RWPE1 (cell line): ENCODE measurements around the gene VEGFA.
"Not testable (repeated sequence)": the region's sequence is repeated elsewhere in the genome, so short reads cannot be mapped to it uniquely, and the experiment has no call there.

Source experiments
- CTCF ChIA-PET: fragments of 350-600 bp; sonication (Branson Sonifier 250); formaldehyde crosslinking; extraction: SDS; loops from one replicate; lab custom pipeline; 2021; lab: Yijun Ruan, JAX
- POLR2A ChIA-PET: fragments of 400-600 bp; formaldehyde crosslinking; extraction: SDS; loops from one replicate; lab custom pipeline; 2020; ENCODE audit warnings: antibody characterized with exemption; ENCODE audit not compliant: low non-redundant PET; lab: Yijun Ruan, JAX
- DNase-seq: peaks from one replicate; pipeline ENCODE4 v3.0.0; 2012; ENCODE audit warnings: low spot score
- H3K27ac ChIP-seq: fragments of 450-650 bp; 2 replicates; pipeline ENCODE4 v1.5.1; 2017
- TF ChIP-seq, protein P1 (sequence below): fragments of 450-650 bp; conservative IDR thresholded peaks from 2 replicates; pipeline ENCODE4 v1.5.1; 2017; ENCODE audit warnings: low read depth, mild to moderate bottlenecking

The VEGFA gene

DNA sequence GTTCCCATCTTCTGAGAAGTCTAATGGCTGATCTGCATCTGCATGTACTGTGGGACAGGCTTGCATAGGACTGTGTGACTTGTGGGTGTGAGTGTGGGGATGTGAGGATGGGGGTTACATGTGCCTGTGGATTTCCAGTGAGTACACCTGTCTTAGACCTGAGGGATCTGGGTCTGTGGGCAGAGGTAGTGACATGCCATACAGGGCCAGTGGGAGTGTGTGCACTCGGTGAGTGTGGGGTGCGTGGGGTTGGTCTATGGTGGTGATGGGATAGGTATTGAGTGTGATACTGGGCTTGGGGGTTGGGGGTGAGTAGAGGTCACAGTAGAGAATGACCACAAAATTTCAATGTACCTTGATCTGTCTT is 41.7 kb downstream of the VEGFA start:
- no peak overlapping the region for H3K27ac ChIP-seq
- CTCF ChIA-PET = no interaction called here

DNA sequence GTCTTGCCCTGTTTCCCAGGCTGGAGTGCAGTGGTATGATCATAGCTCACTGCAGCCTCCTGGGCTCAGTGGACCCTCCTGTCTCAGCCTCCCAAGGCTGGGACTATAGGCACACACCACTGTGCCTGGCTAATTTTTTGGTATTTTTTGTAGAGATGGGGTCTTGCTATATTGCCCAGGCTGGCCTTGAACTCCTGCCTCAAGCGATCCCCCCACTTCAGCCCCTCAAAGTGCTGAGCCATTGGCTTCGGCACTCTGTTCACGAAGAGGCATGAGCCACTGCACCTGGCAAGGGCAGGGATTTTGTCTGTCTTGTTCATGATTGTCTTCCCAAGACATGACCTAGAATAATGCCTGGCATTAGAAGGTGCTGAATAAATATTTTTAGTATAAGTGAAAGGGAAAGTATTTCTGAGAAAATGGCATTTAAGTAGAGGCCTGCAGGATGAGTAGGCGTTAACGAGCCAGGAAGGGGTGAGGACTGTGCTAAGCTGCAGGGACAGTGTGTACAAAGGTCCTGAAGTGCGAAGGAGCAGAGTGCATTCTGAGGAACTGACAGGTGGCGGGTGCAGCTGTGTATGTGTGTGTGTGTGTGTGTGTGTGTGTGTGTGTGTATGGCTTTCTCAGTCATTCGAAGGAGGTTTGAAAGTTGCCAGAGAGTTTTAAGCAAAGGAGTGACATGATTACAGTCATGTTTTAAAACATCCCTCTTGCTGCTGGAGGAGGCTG is 43.0 kb downstream of the VEGFA start:
- CTCF ChIA-PET = interaction anchor here (1.3 kb wide), 1 partner anchor 16 kb away, joined by 4 read pairs; no protein-coding TSS in a partner anchor
- no peak for DNase-seq
- POLR2A ChIA-PET = no interaction called here

More for the DNA sequence above, 41.7 kb downstream of the VEGFA start:
- POLR2A ChIA-PET = no interaction called here
- TF ChIP-seq, protein P1, sequence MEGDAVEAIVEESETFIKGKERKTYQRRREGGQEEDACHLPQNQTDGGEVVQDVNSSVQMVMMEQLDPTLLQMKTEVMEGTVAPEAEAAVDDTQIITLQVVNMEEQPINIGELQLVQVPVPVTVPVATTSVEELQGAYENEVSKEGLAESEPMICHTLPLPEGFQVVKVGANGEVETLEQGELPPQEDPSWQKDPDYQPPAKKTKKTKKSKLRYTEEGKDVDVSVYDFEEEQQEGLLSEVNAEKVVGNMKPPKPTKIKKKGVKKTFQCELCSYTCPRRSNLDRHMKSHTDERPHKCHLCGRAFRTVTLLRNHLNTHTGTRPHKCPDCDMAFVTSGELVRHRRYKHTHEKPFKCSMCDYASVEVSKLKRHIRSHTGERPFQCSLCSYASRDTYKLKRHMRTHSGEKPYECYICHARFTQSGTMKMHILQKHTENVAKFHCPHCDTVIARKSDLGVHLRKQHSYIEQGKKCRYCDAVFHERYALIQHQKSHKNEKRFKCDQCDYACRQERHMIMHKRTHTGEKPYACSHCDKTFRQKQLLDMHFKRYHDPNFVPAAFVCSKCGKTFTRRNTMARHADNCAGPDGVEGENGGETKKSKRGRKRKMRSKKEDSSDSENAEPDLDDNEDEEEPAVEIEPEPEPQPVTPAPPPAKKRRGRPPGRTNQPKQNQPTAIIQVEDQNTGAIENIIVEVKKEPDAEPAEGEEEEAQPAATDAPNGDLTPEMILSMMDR = no peak
- DNase-seq = no peak

DNA sequence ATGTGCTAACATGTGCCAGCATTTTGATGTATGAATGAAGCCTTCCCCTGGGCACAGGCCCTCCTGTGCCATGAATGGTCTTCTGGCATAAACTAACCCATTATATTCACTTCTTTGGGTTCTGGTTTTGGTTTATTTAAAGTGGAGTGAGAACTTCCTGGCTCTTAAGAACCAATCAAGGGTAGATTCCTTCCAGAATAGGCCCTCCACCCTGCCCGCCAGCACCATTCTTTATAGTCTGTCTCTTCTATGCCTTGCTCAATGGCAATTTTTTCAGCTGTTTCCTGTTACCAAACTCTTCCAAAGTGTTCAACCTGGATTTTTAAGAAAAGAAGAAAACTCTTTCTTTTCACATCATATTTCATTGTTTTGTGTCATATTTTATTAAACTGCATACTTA is 44.1 kb downstream of the VEGFA start:
- no peak for DNase-seq
- POLR2A ChIA-PET = no interaction called here
- H3K27ac ChIP-seq = no peak overlapping the region
- CTCF ChIA-PET = interaction anchor here (0.6 kb wide), 1 partner anchor 146 kb away, joined by 3 read pairs; no protein-coding TSS in a partner anchor
- TF ChIP-seq, protein P1 = no peak

More for the DNA sequence above, 43.0 kb downstream of the VEGFA start:
- TF ChIP-seq, protein P1 = no peak
- no peak overlapping the region for H3K27ac ChIP-seq

DNA sequence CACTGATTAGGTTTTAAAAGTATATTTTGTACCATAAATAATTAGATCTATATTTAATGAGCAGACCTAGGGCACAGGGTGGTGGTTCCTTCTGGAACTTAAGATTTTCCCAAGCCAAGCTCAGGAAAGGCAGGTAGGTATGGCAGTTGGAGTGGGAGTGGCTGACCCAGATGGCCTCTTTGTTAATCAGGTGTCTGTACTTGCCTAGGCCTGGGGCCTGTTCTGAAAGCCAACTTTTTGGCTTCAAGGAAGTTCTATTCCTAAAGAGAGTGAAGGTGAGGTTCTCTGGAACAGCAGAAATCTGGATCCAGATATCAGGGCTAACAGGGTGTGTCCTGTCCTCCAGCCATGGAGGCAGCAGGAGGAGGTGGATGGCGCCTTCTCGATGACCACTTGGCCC is 44.9 kb downstream of the VEGFA start:
- CTCF ChIA-PET = interaction anchor here (0.6 kb wide), 1 partner anchor 1951 kb away, joined by 4 read pairs; no protein-coding TSS in a partner anchor

DNA sequence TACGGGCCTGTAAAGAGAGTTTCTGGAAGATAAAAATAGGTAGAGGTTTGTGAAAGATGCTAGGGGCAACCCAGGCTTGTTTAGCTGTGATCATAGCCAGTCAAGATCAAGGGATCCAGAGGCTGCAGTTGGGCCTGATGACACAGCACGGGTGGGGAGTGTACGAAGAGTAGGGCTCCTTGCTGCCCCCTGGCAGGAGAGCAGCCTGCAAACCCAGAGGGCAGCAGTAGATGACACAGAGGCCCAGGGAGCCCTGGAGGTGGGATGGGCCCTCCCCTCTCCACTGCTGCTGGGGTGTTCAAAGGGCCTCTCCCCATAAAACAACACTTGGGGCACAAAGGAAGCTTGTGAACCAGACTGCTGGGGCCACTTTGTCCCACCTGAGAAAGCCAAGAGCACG is 47.2 kb downstream of the VEGFA start:
- no peak for DNase-seq
- TF ChIP-seq, protein P1 = no peak
- CTCF ChIA-PET = interaction anchor here (0.6 to 1.5 kb wide), 3 partner anchors 8 to 70 kb away, joined by 3 to 8 read pairs (median 4); partner anchors contain the start of gene VEGFA
- POLR2A ChIA-PET = no interaction called here
- no peak overlapping the region for H3K27ac ChIP-seq

More for the DNA sequence above, 44.9 kb downstream of the VEGFA start:
- no peak for DNase-seq
- 0 out of 2 replicates have a peak overlapping the region, but pooled peaks have one; percentile 18 for H3K27ac ChIP-seq
- TF ChIP-seq, protein P1 = no peak
- POLR2A ChIA-PET = no interaction called here

DNA sequence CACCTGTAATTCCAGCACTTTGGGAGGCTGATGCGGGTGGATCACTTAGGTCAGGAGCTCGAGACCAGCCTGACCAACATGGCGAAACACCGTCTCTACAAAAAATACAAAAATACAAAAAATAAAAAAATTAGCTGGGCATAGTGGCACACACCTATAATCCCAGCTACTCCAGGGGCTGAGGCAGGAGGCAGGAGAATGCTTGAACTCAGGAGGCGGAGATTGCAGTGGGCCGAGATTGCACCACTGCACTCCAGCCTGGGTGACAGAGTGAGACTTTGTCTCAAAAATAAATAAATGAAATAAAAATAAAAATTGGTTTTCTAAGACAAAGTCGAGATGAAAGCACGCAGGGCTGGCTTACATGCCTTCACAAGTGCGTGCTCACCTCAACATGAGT is 49.0 kb downstream of the VEGFA start:
- POLR2A ChIA-PET = interaction anchor here (0.7 kb wide), 1 partner anchor 315 kb away, joined by 5 read pairs; no protein-coding TSS in a partner anchor
- CTCF ChIA-PET = not testable (repeated sequence)

DNA sequence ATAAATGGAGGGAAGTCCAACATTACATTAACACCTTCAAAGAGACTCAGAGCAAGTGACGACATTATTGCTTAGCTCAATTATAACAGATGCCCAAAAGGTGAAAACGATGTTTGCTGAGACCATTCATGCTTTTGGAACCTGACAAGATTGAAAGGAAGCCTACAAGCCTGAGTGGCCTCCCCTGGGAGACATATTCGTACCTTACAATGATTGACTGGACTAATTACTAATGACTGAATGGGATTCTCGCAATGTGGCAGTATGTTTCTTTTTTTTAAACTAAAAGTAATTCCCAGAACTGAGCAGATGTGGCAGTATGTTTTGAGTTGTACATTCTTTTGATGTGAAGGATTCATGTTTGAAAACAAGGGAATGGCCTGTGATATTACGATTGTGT is 49.9 kb downstream of the VEGFA start:
- no peak overlapping the region for H3K27ac ChIP-seq
- ChIA-PET POLR2A (no interaction called here), CTCF (no interaction called here)
- TF ChIP-seq, protein P1 = no peak
- DNase-seq = no peak

More for the DNA sequence above, 49.0 kb downstream of the VEGFA start:
- not testable (repeated sequence) for H3K27ac ChIP-seq, DNase-seq
